Measurements from ENCODE around the gene CAPRIN2. TPM values are rescaled to one million over a fixed set of nuclear protein-coding genes. Genes with fewer than 3 reads are reported as not detected.

Gene CAPRIN2, protein sequence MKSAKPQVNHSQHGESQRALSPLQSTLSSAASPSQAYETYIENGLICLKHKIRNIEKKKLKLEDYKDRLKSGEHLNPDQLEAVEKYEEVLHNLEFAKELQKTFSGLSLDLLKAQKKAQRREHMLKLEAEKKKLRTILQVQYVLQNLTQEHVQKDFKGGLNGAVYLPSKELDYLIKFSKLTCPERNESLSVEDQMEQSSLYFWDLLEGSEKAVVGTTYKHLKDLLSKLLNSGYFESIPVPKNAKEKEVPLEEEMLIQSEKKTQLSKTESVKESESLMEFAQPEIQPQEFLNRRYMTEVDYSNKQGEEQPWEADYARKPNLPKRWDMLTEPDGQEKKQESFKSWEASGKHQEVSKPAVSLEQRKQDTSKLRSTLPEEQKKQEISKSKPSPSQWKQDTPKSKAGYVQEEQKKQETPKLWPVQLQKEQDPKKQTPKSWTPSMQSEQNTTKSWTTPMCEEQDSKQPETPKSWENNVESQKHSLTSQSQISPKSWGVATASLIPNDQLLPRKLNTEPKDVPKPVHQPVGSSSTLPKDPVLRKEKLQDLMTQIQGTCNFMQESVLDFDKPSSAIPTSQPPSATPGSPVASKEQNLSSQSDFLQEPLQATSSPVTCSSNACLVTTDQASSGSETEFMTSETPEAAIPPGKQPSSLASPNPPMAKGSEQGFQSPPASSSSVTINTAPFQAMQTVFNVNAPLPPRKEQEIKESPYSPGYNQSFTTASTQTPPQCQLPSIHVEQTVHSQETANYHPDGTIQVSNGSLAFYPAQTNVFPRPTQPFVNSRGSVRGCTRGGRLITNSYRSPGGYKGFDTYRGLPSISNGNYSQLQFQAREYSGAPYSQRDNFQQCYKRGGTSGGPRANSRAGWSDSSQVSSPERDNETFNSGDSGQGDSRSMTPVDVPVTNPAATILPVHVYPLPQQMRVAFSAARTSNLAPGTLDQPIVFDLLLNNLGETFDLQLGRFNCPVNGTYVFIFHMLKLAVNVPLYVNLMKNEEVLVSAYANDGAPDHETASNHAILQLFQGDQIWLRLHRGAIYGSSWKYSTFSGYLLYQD
- total RNA-seq (10 to 100 TPM in 1 of 2 experiments, 1 to 10 TPM in 1; 8.8 to 11.5 TPM), polyA plus RNA-seq (11.1 TPM)

GRCh38 chr12:30754750-30755394, at the start of gene CAPRIN2:
Gene CAPRIN2, minus strand, starts transcription at chr12:30754951. Its CDS starts 1,431 bp downstream, at chr12:30753520.
- POLR2A ChIA-PET: interaction anchor here (0.8 to 2.4 kb wide), 2 partner anchors 60 to 1374 kb away, joined by 5 to 13 read pairs; partner anchors contain the start of genes ERGIC2 and IPO8
- H3K4me1 Mint-ChIP-seq: peaks cover 31 to 48% (median 47%) of the 10 kb centered on the region in 3 donors
- Histone ChIP-seq H3K27ac (ENCODE audit: low read depth, low read length) (peak within 1 kb of the TSS; percentile 47), H3K4me1 (ENCODE audit: insufficient read depth, low read length) (peaks cover 17% of the 10 kb centered on the region), H3K4me3 (ENCODE audit: low read length) (peak within 1 kb of the TSS; percentile 82), H3K9me3 (ENCODE audit: low read length) (no peaks in the 10 kb centered on the region), H3K27me3 (ENCODE audit: insufficient read depth, low read length, poor library complexity, severe bottlenecking) (no peaks in the 10 kb centered on the region), H3K36me3 (ENCODE audit: insufficient read depth, low read length) (no peaks in the 10 kb centered on the region)
- CTCF ChIA-PET: interaction anchor here (1.0 to 1.9 kb wide), 5 partner anchors 12 to 60 kb away, joined by 3 to 8 read pairs (median 5); partner anchors contain the start of gene IPO8
- peaks cover 0 to 14% (median 8%) of the 10 kb centered on the region in 3 donors for H3K36me3 Mint-ChIP-seq
- H3K4me3 Mint-ChIP-seq: peak within 1 kb of the TSS; percentile 92 to 99 (median 93)
- peaks cover 0 to 1% of the 10 kb centered on the region in 2 donors for H3K27me3 Mint-ChIP-seq
- no peaks in the 10 kb centered on the region for H3K9me3 Mint-ChIP-seq
- DNase-seq: peak; percentile 90 to 96 (median 94)
- peak within 1 kb of the TSS; percentile 82 to 97 (median 92) for H3K27ac Mint-ChIP-seq

DNA sequence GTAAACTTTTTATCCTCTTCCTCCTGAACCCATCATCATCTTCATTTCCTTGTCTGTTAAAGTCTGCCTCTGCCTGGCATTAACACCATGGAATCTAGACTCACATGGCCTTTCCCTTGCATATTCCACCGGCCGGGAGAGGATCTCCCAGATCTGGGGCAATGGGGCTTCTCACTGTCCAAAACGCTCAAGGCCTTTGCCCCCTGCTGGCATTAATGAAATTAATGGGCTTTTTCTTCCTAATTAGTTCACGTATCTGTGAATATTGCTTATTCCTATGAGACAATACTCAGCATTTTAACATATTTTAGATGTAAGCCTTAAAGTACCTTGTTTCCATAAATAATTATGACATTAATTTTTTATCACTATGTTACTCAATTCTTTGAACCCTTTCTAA, 42.9 kb upstream of the CAPRIN2 start:
- Histone ChIP-seq H3K27ac (ENCODE audit: low read depth, low read length) (no peak overlapping the region), H3K4me3 (ENCODE audit: low read length) (no peak overlapping the region), H3K4me1 (ENCODE audit: insufficient read depth, low read length) (no peaks in the 10 kb centered on the region), H3K36me3 (ENCODE audit: insufficient read depth, low read length) (no peaks in the 10 kb centered on the region), H3K9me3 (ENCODE audit: low read length) (no peaks in the 10 kb centered on the region), H3K27me3 (ENCODE audit: insufficient read depth, low read length, poor library complexity, severe bottlenecking) (peaks cover 5% of the 10 kb centered on the region)
- H3K9me3 Mint-ChIP-seq: no peaks in the 10 kb centered on the region
- peaks cover 12 to 21% (median 13%) of the 10 kb centered on the region in 3 donors for H3K4me1 Mint-ChIP-seq
- ChIA-PET CTCF (interaction anchor here (1.3 kb wide), 1 partner anchor 10 kb away, joined by 5 read pairs; no protein-coding TSS in a partner anchor), POLR2A (no interaction called here)
- H3K4me3 Mint-ChIP-seq: peak overlapping the region in 6 of 7 donors; percentile 30 to 88 (median 76)
- no peak for DNase-seq
- no peak overlapping the region for H3K27ac Mint-ChIP-seq
- peaks cover 20 to 51% of the 10 kb centered on the region in 2 donors for H3K27me3 Mint-ChIP-seq
- H3K36me3 Mint-ChIP-seq: no peaks in the 10 kb centered on the region

- Histone ChIP-seq H3K27ac (ENCODE audit: low read depth, low read length) (no peak overlapping the region), H3K4me1 (ENCODE audit: insufficient read depth, low read length) (no peaks in the 10 kb centered on the region), H3K4me3 (ENCODE audit: low read length) (no peak overlapping the region), H3K9me3 (ENCODE audit: low read length) (no peaks in the 10 kb centered on the region), H3K27me3 (ENCODE audit: insufficient read depth, low read length, poor library complexity, severe bottlenecking) (peaks cover 5% of the 10 kb centered on the region), H3K36me3 (ENCODE audit: insufficient read depth, low read length) (no peaks in the 10 kb centered on the region)
- DNase-seq: peak in 1 of 5 donors; percentile 0
- Mint-ChIP-seq H3K27me3 (peaks cover 20 to 51% of the 10 kb centered on the region in 2 donors), H3K27ac (peak overlapping the region in 1 of 8 donors; percentile 81), H3K4me3 (peak overlapping the region; percentile 67 to 84 (median 75)), H3K4me1 (peaks cover 12 to 21% (median 13%) of the 10 kb centered on the region in 3 donors), H3K36me3 (no peaks in the 10 kb centered on the region), H3K9me3 (no peaks in the 10 kb centered on the region)
- CTCF ChIA-PET: interaction anchor here (1.6 to 1.8 kb wide), 2 partner anchors 10 to 43 kb away, joined by 7 to 8 read pairs; partner anchors contain the start of gene CAPRIN2
- POLR2A ChIA-PET: interaction anchor here (0.6 to 0.8 kb wide), 2 partner anchors 144 to 1416 kb away, joined by 3 to 4 read pairs; partner anchors contain the start of gene ERGIC2
Measured at GRCh38 chr12:30796891-30797371, 42.2 kb upstream of the CAPRIN2 start.

GRCh38 chr12:30796313-30796780, 41.6 kb upstream of the CAPRIN2 start:
- CTCF ChIA-PET: interaction anchor here (0.7 to 1.8 kb wide), 3 partner anchors 11 to 80 kb away, joined by 3 to 8 read pairs (median 7); partner anchors contain the start of gene CAPRIN2
- POLR2A ChIA-PET: interaction anchor here (0.6 to 0.8 kb wide), 2 partner anchors 144 to 1415 kb away, joined by 3 to 4 read pairs; partner anchors contain the start of gene ERGIC2
- Mint-ChIP-seq H3K4me1 (peaks cover 12 to 21% (median 13%) of the 10 kb centered on the region in 3 donors), H3K36me3 (no peaks in the 10 kb centered on the region), H3K27me3 (peaks cover 20 to 51% of the 10 kb centered on the region in 2 donors), H3K27ac (peak overlapping the region in 1 of 8 donors; percentile 79), H3K4me3 (peak overlapping the region; percentile 76 to 89 (median 84)), H3K9me3 (no peaks in the 10 kb centered on the region)
- Histone ChIP-seq H3K4me3 (ENCODE audit: low read length) (peak overlapping the region; percentile 41), H3K27ac (ENCODE audit: low read depth, low read length) (no peak overlapping the region), H3K4me1 (ENCODE audit: insufficient read depth, low read length) (no peaks in the 10 kb centered on the region), H3K9me3 (ENCODE audit: low read length) (no peaks in the 10 kb centered on the region), H3K27me3 (ENCODE audit: insufficient read depth, low read length, poor library complexity, severe bottlenecking) (peaks cover 5% of the 10 kb centered on the region), H3K36me3 (ENCODE audit: insufficient read depth, low read length) (no peaks in the 10 kb centered on the region)
- peak in 1 of 5 donors; percentile 1 for DNase-seq

DNA sequence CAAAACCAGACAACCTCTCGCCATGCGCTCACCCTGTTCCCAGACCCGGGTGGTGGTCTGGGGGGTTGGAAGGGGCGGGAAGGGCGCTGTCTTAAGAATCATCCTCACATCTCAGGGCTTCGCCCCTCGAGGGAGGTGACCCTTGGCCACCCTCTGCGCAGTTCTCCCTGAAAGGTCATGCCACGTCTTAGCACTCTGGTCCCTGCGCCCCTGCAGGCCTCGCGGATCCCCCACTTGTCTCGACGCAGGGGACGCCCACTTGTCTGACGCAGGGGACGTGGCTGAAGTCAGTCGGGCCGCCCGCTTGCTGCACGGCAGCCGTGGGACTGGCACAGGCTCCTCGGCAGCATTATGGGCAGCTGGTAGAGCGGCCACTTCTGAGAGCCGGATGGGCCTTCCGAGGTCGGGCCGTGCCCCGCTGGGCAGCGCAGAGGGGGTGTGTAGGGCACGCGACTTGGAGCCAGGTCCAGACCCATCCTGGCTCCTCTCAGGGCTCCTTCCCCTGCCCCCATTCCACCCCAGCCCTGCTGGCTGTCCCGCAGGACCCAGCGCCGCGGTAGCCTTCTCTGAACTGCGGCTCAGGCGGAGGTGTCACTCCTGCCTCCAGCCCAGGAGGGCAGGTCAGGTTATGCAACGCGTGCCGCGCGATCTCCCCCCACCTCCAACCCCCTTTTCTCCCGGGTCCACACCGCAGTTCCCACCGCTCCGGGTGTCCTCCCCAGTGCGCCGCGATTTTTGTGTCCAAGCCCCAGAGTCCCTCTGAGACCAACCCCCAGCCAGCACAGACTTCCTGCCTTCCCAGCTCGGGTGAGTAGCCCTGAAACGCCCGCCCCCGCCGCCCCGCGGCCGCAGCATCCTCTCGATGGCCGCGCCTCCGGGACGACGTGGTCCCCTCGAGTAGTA, 40.9 kb upstream of the CAPRIN2 start:
- DNase-seq: peak; percentile 23 to 64 (median 32)
- Histone ChIP-seq H3K36me3 (ENCODE audit: insufficient read depth, low read length) (no peaks in the 10 kb centered on the region), H3K27ac (ENCODE audit: low read depth, low read length) (no peak overlapping the region), H3K4me3 (ENCODE audit: low read length) (peak overlapping the region; percentile 41), H3K4me1 (ENCODE audit: insufficient read depth, low read length) (no peaks in the 10 kb centered on the region), H3K27me3 (ENCODE audit: insufficient read depth, low read length, poor library complexity, severe bottlenecking) (peaks cover 5% of the 10 kb centered on the region), H3K9me3 (ENCODE audit: low read length) (no peaks in the 10 kb centered on the region)
- CTCF ChIA-PET: interaction anchor here (0.7 to 1.8 kb wide), 4 partner anchors 12 to 80 kb away, joined by 3 to 8 read pairs (median 5); partner anchors contain the start of gene CAPRIN2
- Mint-ChIP-seq H3K27ac (peak overlapping the region in 4 of 8 donors; percentile 56 to 83 (median 76)), H3K9me3 (no peaks in the 10 kb centered on the region), H3K27me3 (peaks cover 20 to 51% of the 10 kb centered on the region in 2 donors), H3K4me1 (peaks cover 12 to 21% (median 13%) of the 10 kb centered on the region in 3 donors), H3K36me3 (no peaks in the 10 kb centered on the region), H3K4me3 (peak overlapping the region; percentile 76 to 89 (median 84))
- POLR2A ChIA-PET: interaction anchor here (0.8 kb wide), 1 partner anchor 1415 kb away, joined by 3 read pairs; the partner anchor contains the start of gene ERGIC2

Data from CD8-positive, alpha-beta memory T cell (primary cell).